ENCODE data around the gene EHD3. TPM values are rescaled to one million over a fixed set of nuclear protein-coding genes. Genes with fewer than 3 reads are reported as not detected.

The EHD3 gene
- total and polyA plus RNA-seq, 2 of the 8 experiments (the other 6 are each of a cell fraction or from before 2014, with no cell fraction given) = 9.3 to 12.0 TPM

GRCh38 chr2:31263636-31264190, 29.8 kb downstream of the EHD3 start:
- no peaks in the 10 kb centered on the region for H3K27me3 ChIP-seq (replicated peaks in 1 of 4; ENCODE audit: control insufficient read depth in 3 of 4, extremely low read depth in 1 of 4, insufficient read depth in 3 of 4, low read length in 3 of 4)
- H4K5ac ChIP-seq (ENCODE audit: insufficient read length, low read depth, low read length) = no peak overlapping the region
- no peak overlapping the region for H3K4me2 ChIP-seq (ENCODE audit: insufficient read depth in 1 of 2, low read depth in 2 of 2, low read length in 2 of 2)
- H3K4ac ChIP-seq (replicated peaks; ENCODE audit: insufficient read length, low read depth, low read length) = no peak overlapping the region
- H3K9me3 ChIP-seq (ENCODE audit: insufficient read depth in 2 of 2, low read depth in 1 of 2, low read length in 1 of 2) = no peaks in the 10 kb centered on the region
- POLR2A ChIA-PET (ENCODE audit: partially characterized antibody) = no interaction called here
- H2AFZ ChIP-seq (ENCODE audit: low read length) = no peak overlapping the region
- H2BK15ac ChIP-seq (ENCODE audit: low read length) = no peak overlapping the region
- no peak overlapping the region for H3K4me3 ChIP-seq (ENCODE audit: extremely low read depth in 1 of 4, insufficient read depth in 2 of 4, low read depth in 3 of 4, low read length in 4 of 4)
- H2BK5ac ChIP-seq (ENCODE audit: low read depth, low read length) = no peak overlapping the region
- no peak overlapping the region for H3K23ac ChIP-seq (ENCODE audit: insufficient read length)
- H3K56ac ChIP-seq (replicated peaks; ENCODE audit: insufficient read length, low read depth, low read length) = no peak overlapping the region
- H2AK5ac ChIP-seq (ENCODE audit: low read depth, low read length) = no peak overlapping the region
- no peak overlapping the region for H2BK12ac ChIP-seq (ENCODE audit: low read depth, low read length)
- no peak overlapping the region for H3K14ac ChIP-seq (ENCODE audit: insufficient read length)
- peaks cover 0 to under 1% (median 0%) of the 10 kb centered on the region in 4 experiments; a peak in 1 of 7 replicates for H3K4me1 ChIP-seq (replicated peaks in 1 of 4; ENCODE audit: control insufficient read depth in 3 of 4, insufficient read depth in 4 of 4, low read length in 3 of 4)
- no peak for FAIRE-seq
- no peak overlapping the region for H4K91ac ChIP-seq (replicated peaks; ENCODE audit: insufficient read length, low read length)
- H3K36me3 ChIP-seq (ENCODE audit: control insufficient read depth in 2 of 4, insufficient read depth in 4 of 4, low read length in 3 of 4) = no peaks in the 10 kb centered on the region; a peak in 1 of 8 replicates
- no peaks in the 10 kb centered on the region for H3K79me1 ChIP-seq (ENCODE audit: low read depth, low read length)
- no peak overlapping the region for H3K27ac ChIP-seq (ENCODE audit: low read depth, low read length)
- CTCF ChIA-PET (ENCODE audit: partially characterized antibody) = interaction anchor here (0.6 to 2.3 kb wide), 4 partner anchors 10 to 1035 kb away, joined by 3 to 9 read pairs (median 5); no protein-coding TSS in a partner anchor
- no peaks in the 10 kb centered on the region for H3K79me2 ChIP-seq (ENCODE audit: control insufficient read depth in 1 of 2, insufficient read depth in 2 of 2, low read length in 2 of 2)
- WGBS, 2 experiments (ENCODE audit: extremely low coverage in 1 of 2, insufficient coverage in 1 of 2, insufficient read length in 1 of 2, insufficient replicate concordance in 2 of 2, low coverage in 1 of 2, low lambda C conversion rate in 2 of 2, missing lambda C conversion rate in 1 of 2) = 82% methylated on average over 3 of the region's 3 CpGs; no CpG with 5 or more reads in 1 of the 2 experiments
- peaks cover 0 to 1% of the 10 kb centered on the region in 2 experiments for H4K20me1 ChIP-seq (replicated peaks in 1 of 2; ENCODE audit: control insufficient read depth in 1 of 2, insufficient read depth in 2 of 2, low read length in 2 of 2)
- H3K9ac ChIP-seq (replicated peaks in 1 of 4; ENCODE audit: extremely low read depth in 1 of 4, low read depth in 3 of 4, low read length in 3 of 4) = no peak overlapping the region
- H2BK120ac ChIP-seq (replicated peaks; ENCODE audit: low read depth, low read length) = no peak overlapping the region
- no peak overlapping the region for H3K18ac ChIP-seq (ENCODE audit: extremely low read depth, low read length)
- no peak overlapping the region for H2BK20ac ChIP-seq (ENCODE audit: low read length)
- DNase-seq (ENCODE audit: low read depth in 1 of 2, low spot score in 2 of 2) = no peak
- H4K8ac ChIP-seq (ENCODE audit: extremely low read depth, insufficient read depth, low read length) = no peak overlapping the region
- no peaks in the 10 kb centered on the region for H3K23me2 ChIP-seq (ENCODE audit: low read depth, low read length)

Data from H1 (cell line).